Gastroesophageal sphincter (tissue), 3 donors: ENCODE results near the gene ACAT2.

Source experiments
- EP300 ChIP-seq: sonication (generic); formaldehyde crosslinking; IDR thresholded peaks from one replicate; pipeline ENCODE4 v1.6.1; 2017; ENCODE audit warnings: antibody characterized with exemption, mild to moderate bottlenecking
- TF ChIP-seq, protein P1 (sequence below), 4 experiments: fragments of 200-600 bp in 2 of 4; fragments of 450-650 bp in 2 of 4; sonication (generic) in 1 of 4; IDR thresholded peaks; one replicate each; pipeline ENCODE4 v1.5.1; 2017 to 2019; ENCODE audit warnings: antibody characterized with exemption in 4 of 4, mild to moderate bottlenecking in 2 of 4, moderate library complexity in 2 of 4

DNA sequence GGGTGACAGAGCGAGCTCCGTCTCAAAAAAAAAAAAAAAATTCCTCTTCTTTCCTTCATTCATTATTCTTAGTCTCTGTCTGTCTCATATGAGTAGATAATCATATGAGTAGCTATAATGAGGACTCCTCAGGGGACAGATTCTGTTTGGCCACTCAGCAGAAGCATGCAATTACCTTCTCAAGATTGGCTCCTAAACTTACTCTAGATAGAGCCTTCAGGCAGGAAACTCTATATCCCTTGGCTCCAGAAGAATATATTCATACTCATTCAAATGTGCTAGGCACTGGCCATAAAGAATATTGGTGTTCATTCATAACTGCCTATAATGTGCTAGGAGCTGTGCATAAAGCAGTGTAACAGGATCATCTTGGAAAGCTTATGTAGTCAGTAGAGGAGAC, 2.2 kb upstream of the ACAT2 start:
- no peak for TF ChIP-seq EP300
- TF ChIP-seq, protein P1, sequence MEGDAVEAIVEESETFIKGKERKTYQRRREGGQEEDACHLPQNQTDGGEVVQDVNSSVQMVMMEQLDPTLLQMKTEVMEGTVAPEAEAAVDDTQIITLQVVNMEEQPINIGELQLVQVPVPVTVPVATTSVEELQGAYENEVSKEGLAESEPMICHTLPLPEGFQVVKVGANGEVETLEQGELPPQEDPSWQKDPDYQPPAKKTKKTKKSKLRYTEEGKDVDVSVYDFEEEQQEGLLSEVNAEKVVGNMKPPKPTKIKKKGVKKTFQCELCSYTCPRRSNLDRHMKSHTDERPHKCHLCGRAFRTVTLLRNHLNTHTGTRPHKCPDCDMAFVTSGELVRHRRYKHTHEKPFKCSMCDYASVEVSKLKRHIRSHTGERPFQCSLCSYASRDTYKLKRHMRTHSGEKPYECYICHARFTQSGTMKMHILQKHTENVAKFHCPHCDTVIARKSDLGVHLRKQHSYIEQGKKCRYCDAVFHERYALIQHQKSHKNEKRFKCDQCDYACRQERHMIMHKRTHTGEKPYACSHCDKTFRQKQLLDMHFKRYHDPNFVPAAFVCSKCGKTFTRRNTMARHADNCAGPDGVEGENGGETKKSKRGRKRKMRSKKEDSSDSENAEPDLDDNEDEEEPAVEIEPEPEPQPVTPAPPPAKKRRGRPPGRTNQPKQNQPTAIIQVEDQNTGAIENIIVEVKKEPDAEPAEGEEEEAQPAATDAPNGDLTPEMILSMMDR (IDR thresholded peaks at IDR 0.05) = no peak
